ENCODE measurements around the gene TGFBR3.

GRCh38 chr1:91741301-91741700 lies 144.7 kb downstream of the TGFBR3 start:
- TF ChIP-seq, protein P1, sequence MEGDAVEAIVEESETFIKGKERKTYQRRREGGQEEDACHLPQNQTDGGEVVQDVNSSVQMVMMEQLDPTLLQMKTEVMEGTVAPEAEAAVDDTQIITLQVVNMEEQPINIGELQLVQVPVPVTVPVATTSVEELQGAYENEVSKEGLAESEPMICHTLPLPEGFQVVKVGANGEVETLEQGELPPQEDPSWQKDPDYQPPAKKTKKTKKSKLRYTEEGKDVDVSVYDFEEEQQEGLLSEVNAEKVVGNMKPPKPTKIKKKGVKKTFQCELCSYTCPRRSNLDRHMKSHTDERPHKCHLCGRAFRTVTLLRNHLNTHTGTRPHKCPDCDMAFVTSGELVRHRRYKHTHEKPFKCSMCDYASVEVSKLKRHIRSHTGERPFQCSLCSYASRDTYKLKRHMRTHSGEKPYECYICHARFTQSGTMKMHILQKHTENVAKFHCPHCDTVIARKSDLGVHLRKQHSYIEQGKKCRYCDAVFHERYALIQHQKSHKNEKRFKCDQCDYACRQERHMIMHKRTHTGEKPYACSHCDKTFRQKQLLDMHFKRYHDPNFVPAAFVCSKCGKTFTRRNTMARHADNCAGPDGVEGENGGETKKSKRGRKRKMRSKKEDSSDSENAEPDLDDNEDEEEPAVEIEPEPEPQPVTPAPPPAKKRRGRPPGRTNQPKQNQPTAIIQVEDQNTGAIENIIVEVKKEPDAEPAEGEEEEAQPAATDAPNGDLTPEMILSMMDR (IDR thresholded peaks at IDR 0.05 in 8 of 11, conservative IDR thresholded peaks at IDR 0.05 in 3 of 11) = no peak
- peak in 2 of 3 donors; percentile 19 to 33 for TF ChIP-seq POLR2AphosphoS5 (IDR thresholded peaks at IDR 0.05)
- no peak for TF ChIP-seq POLR2A (IDR thresholded peaks at IDR 0.05)
